ENCODE data around the gene CDH13.
A peak's percentile ranks its signal among the peaks of the same experiment; 100 is the strongest.

The CDH13 gene

DNA sequence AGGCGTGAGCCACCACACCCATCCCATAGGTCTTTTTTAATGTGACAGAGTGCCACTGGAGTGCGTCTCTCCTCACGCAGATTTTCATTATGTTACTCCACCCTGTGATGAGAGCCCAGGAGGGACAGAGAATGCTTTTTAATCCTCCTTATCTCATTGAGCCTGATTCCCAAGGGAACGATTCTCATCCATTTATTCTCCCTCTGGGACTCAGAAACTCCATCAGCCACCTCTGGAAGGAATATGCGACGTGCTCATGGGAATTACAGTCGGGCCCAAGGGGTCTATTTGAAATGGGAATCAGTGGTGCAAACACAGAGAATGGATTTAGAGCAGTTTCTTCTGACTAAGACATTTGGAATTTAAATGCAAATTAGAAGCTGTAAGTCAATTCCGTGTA lies 1025.1 kb downstream of the CDH13 start:
- peak; percentile 56 for DNase-seq

DNA sequence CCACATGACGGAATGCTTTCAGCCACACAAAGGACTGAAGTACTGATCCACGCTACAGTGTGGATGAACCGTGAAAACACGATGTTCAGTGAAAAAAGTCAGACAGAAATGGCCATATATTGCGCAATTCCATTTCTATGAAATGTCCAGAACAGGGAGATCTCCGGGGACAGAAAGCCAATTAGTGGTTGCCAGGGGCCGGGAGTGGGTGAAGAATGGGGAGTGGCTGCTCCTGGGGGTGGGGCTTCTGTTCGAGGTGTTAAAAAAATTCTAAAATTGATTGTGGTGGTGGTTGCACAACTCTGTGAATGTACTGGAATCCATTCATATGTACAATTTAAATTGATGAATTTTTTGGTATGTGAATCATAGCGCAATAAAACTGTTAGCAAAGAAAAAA lies 1026.2 kb downstream of the CDH13 start:
- DNase-seq, result no peak

DNA sequence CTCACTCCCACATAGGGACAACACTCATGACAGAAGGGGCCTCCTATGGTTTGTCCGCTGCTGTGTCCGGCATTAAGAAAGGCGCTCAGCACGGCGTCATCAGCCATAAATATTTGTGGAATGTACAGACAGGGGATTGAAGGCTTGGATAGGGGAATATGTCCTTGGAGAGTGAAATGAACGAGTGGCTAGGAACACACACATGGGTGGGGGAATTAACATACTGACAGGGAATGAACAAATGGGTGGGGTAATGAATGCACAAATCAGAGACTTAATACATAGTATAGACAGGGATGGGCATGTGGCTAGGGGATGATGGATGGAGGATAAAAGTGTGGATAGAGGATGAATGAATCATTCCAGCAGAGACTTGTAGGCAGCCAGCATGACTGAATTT lies 1027.0 kb downstream of the CDH13 start:
- peak; percentile 23 for DNase-seq

DNA sequence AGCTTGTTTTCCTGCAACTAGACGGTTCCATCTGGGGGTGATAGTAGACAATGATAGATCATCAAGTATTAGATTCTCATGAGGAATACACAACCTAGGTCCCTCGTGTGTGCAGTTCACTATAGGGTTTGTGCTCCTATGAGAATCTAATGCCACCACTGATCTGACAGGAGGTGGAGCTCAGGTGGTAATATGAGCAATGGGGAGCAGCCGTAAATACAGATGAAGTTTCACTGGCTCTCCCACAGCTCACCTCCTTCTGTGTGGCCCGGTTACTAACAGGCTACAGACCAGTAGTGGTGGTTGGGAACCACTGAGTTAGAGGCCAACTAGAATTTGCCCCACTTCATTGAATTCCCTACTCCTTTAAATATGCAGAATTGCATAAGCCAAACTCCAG lies 1033.5 kb downstream of the CDH13 start:
- DNase-seq, result no peak

DNA sequence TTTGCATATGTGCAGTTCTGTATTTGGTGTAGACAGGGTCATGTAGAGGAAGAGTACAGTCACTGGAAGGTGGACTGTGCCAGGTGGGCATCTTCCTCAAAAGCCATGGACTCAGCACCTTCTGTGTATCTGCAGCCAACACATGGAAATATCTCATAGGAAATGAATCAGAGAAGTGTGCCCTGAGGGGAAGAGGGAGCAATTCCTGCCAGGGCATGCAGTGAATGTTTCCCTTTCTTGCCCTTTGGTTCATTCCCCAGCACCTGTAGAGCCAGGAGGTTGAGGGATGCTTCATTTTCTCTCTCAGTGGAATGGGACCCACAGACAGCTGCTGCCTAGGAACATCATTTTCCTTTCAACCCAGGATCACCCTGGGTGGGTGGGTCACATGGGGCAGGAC lies 1034.9 kb downstream of the CDH13 start:
- DNase-seq, result no peak

DNA sequence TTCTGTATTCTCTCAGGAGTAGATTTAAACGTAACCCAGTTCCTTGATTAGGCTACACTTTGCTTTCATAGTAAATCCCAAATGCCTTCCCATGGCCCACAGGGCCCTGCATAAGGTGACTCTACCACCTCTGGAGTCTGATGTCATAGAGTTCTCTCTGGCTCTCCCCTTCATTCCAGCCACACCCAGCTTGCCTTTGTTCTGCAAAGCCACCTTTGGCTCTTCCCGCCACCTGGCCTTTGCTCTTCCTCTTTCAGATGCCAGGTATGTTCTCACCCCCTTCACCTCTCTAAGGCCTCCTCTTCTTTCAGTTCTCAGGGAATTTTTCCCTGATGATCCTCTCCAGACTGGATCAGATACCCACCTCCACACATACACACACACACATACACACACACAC lies 1039.7 kb downstream of the CDH13 start:
- DNase-seq, result no peak

DNA sequence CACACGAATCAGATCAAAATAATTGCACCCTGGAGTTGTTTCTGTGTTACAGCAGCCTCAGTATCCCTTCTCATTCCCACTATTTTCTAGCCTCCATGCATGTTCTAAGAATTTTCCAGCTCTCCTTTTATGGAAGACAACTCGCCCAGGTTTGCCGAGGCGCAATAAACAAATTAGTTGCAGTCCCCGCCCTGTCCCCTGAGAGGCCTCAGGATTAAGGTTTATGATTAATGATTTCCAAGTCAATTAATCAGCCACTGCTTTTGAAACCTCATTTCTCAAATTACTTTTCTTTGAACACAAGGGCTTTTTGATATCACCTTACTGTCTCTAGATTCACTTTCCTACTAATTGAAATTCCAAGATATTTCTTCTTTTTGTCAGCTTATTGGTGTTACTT lies 1042.7 kb downstream of the CDH13 start:
- no peak for DNase-seq

DNA sequence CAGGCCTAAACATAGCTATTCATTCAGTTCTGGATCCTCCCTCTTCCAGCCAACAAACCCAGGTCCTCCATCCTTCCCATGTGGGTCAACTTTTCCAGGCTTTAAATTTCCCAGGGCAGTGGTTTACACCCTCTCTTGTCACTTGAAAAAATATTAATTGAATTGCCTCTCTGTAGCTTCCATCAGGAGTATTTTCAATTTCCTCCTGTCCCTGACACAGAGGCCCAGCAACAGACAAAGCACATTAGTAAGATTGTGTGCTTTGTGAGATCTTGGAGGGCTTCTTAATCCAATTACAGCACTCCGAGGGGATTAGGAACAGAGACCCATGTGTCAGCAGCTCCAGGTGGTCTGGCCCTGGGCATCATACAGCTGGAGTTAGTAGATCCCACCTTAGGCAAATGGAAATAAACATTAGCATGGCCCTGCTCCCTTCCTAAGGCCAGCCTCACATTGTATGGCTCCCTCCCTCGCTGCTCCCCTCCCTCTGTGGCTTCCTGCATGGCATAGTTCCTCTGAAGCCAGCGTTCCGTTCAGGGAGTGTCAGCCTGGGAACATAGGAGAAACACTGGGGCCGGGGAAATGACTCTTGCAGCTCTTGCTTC lies 1048.3 kb downstream of the CDH13 start:
- peak; percentile 63 for DNase-seq

DNA sequence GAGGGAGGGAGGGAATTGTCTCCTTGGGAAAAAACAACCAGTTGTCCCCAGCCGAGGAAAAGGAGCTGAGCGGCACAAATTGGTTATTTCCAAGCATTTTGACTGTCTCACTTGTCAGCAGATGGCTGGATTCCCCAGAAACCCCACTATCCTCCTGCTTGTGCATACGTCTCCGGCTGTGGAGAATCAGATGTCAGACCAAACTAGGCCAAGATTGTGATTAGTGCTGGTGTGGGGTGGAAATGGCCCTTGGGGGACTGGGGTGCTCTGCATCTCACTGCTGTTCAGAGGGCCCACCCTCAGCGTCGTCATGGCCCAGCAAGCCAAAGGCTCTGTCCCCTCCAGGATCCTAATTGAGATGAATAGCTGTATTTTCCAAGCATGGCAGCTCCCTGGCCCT lies 1049.3 kb downstream of the CDH13 start:
- DNase-seq, result peak; percentile 46

DNA sequence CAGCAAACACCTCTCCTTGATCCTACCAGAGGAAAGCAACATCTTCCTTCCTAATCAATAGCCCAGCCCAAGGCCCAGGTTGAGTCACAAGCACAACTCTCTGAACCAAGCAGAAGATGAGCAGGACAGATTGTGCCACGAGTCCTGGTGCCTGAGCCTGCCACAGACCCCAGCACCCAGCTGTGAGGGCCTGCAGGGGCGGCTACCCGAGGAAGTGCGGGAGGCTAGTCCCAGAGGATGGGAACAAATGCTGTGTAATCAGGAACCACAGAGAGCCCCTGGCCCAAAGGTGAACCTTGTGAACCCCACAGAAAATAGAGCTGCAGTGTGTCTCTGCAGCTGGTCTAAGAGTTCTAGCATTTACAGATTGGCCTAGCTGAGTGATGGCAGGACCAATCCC lies 1054.2 kb downstream of the CDH13 start:
- no peak for DNase-seq

DNA sequence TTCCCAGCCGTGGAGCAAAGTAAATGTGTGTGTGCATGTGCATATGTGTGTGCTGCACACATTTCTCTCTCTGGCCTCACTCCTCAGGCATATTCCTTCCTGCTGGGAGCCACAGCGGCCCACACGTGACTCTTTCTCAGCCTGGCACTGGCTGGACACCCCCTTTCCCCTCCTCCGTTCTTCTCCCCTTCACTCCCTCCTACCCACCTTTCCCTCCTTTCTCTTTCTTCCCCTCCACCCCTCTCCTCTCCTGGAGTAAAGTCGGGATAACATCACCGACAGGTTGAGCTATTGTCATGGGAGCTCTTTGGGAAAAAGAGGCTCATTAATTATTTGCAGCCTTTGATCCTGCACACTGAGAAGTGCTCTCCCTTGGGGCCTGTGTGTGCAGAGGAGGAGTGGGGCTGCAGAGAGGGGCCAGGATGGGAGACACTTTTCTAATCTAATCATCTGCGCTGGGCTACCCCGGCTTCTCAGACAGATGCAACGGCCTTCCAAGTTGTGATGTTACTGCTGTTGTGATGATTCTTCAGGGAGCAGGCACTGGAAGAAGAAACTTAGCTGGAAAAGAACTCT lies 1054.7 kb downstream of the CDH13 start:
- DNase-seq, result peak; percentile 78

DNA sequence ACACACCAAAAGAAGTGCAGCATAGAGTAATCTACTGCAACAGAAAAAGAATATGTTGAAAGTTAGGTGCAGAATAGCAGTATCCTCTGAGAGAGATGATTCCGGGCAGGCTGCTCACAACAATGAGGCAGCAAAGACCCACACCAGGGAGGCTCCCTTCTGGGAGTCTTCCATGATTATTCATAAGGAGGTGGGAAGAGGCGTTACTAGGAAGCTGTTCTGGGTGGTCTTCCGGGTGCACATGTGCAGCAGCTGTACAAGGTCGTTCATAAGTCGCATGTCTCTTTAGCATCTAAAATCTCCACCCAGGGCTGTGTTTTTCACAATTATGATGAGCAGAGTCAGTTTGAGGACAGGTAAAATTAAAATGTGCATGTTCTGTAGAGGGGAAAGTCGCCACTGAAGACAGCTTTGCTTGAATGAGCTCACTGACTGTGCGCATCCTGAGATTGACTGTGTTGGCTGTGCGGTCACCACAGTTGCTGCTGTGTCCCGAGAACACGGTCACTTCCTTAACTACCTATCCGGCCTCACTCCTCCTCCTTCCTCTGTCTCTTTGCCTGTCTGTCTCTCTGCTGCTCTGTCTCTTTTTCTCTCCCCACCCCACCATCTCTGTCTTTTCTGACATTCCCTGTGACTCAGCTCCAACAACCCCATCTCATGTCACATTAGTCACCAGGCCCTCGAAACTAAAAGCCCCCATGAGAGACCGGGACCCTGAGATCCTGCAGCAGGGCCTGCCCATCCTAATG lies 1055.5 kb downstream of the CDH13 start:
- peak; percentile 69 for DNase-seq

DNA sequence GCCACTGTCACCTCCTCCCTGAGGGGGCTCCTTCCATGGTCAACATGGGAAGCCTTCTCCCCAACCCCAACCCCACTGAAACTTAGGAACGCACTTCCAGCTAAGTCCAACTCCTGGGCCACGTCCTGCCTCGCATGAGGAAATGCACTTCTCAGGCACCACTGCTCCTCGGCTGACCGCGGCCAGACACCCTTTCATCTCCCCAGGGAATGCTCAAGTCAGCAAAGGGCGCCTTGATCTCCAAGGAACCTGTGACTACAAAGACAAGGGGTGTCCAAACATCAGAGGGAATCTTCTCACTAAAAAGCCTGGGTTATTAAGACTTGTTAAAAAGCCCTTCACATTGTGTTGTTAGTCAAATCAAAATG lies 1056.1 kb downstream of the CDH13 start:
- DNase-seq, result no peak

DNA sequence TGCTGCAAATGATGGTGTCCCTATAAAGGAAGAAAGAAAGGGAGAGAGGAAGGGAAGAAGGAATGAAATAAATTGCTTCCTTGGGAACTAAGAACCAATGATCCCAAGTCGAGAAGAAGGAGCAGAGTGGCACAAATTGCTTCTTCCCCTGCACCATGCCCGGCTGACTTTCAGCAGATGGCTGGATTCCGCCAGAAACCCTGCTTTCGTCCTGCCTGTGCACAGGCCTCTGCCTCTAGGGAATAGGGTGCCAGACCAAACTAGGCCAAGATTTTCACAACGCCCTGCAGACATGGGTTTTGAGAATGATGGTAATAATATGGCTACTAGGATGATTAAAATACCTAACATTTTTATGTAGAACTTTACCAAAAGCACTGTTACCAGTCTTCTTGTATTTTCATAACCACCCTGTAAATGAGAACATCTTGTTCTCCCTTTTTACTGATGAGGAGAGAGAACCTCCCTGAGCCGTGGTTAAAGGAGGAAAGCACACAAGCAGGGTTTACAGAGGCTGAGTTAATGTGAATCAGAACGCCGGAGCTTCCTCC lies 1058.9 kb downstream of the CDH13 start:
- no peak for DNase-seq

DNA sequence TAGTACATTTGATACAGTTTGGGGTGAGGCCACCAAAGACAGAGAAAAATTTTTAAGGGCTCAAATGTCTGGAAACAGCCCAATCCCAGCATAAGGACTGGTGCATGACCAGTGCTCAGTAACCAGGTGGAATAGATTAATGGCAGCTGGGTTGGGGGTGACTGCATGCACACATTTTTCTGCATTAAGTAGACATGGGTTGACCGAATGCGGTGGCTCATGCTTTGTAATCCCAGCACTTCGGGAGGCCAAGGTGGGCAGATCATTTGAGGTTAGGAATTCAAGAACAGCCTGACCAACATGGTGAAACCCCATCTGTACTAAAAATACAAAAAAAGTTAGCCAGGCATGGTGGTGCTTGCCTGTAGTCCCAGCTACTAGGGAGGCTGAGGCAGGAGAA lies 1060.0 kb downstream of the CDH13 start:
- no peak for DNase-seq

DNA sequence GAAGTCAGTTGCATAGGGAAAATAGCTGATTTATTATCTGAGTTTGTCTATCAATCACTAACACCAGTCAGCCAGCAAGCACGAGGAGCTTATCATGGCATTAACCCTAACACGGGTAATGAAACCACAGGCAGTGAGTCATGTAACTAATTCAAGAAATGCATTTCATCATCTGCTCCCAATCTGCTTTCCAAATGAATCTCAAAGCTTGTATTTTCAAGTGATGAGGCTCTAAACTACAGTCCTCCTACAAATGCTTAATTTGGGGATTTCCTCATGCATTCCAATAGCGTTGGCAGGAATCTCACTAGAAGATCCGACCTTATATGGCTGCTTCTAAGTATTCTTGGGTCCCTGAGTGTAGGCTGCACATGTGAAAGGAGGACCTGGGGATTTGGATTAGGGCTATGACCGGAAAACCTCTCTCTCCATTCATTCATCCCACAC lies 1062.6 kb downstream of the CDH13 start:
- DNase-seq, result peak; percentile 47

DNA sequence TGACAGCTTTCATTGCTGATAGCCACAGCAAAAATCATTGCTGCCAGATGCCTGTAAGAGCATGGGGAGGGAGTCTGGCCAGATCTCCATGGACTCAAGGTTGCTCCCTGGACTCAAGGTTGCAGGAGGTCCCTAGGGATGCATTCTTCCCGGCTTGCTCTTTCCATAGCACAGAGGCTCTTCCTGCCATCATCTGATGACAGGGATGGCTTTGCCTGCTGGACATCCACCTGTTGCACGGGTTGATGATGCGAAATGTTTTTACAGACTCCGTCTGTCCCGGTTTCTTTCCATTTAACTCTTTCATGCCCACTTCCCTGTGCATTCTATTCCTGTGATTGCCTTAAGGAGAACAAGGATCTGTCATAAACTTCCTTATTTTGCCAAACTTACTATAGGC lies 1065.5 kb downstream of the CDH13 start:
- DNase-seq, result peak; percentile 34

DNA sequence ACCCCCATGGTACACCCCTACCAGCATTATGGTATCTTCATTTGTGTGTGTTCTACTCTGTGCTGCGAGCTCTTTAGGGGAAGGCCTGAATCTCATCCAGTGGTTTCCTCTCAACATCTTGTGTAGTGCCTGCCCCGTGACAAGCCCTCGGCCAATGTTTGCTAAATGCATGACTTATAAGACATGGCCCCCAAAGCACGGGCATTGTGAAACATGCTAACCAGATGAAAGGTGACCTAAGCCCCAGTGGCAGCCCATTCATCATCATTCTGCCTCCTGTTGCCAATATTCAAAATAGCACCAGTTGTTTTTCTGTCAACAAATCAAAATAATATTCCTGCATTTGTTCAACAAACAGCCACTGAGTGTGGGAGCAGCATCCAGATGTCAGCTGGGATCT lies 1072.2 kb downstream of the CDH13 start:
- no peak for DNase-seq

DNA sequence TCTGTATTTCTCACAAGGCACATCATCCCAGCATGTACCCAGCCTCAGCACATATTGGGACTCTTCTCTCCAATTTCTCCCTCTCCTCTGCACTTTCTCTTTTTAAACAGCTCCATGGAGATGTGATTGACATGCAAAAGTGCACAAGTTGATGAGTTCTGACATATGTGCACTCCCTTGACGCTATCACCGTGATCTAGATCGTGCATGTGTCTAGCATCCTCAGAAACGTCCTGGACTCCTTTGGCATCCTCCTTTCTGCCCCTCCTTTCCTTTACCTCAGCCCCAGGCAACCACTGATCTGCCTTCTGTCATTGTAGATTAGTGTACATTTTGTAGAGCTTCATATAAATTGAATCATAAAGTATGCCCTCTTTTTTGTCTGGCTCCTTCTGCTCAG lies 1073.0 kb downstream of the CDH13 start:
- peak; percentile 42 for DNase-seq

DNA sequence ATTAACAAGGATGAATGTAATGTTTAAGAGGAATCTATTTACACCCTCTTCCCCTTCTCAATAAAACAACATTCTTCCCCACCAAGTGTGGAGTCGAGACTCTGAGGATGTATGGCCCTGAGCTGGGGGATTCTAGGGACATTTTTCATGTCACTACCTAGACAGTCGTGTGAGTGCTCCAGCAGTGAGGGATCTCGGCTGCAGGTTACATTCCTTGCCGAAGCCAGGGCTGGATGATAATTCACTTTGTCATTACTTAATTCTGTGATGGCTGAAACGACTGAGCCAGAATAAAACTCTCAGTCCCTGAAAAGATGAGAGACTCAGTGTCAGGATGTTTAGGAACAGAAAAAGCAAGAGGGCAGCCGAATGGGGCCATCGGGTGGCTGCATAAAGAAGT lies 1074.1 kb downstream of the CDH13 start:
- no peak for DNase-seq

DNA sequence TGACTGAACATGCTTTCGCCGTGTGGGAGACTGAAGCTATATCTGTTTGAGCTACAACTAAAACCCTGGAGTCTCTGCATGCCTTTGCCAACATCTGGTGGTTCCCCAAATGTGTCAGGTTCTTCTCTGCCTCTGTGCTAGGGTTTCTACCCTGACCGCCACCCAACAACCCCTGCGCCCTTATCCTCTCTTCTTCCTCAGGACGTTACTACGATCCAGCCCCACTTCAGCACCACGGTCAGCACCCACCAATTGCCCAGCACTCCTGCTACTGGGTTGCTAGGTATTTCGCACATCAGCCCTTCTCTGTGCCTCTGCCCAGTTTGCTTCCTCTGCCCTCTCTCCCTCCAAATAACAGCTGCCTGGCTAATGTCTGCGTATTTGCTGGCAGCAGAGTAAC lies 1074.7 kb downstream of the CDH13 start:
- DNase-seq, result peak; percentile 86

DNA sequence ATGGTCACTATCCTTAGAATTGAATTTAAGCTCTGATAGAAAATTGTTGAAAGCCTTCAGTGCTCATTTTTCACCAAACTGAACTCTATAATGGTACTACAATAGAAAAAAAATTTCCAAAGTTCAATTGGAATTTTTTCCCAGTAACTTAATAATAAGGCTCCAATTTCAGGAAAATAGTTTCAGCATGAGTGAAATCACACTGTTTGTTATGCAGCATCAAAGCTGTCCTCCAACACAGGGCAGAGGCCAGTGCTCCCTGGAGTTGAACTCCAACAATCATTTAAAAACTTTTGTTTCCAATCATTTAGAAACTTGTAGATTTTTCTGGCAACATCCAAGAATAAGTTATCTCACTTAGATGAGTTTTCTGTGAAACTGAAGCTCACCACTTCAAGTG lies 1077.9 kb downstream of the CDH13 start:
- no peak for DNase-seq

DNA sequence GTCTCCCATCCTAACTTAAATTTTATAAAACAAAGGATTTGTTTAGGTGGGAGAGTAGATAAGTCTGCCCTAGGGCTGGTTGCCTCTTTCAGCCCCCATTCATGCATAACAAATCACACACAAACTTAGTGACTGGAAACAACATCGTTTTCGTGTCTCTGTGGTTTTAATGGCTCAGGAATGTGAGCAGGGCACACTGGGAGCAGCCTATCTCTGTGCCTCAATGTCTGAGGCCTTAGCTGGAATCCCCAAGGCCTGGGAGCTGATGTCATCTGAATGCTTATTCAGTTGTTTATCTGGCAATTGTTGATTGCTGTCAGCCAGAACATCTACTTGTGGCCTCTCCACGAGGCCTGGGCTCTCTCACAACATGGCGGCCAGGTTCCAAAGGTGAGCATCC lies 1079.1 kb downstream of the CDH13 start:
- DNase-seq, result no peak

DNA sequence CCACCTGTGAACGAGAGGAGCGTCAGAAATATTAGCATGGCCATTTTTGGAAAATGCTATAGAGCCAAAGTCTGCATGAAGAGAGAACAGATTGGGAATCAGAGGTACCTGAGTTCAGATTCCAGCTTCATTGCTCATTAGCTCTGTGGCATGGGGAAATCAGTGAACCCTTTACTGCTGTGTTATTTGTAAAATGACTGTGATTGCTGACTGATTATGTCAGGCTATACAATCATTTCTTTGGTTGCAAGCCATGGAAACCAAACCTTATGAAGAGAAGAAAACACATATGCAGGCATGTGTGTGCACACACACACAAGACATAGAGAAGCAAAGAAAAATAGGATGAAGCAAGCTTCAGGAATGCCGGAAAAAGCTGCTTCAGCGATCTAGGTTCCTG lies 1079.6 kb downstream of the CDH13 start:
- DNase-seq, result no peak
